ENCODE results near the gene ZCCHC14. TPM values are rescaled to one million over a fixed set of nuclear protein-coding genes. Genes with fewer than 3 reads are reported as not detected.

The ZCCHC14 gene
- total and polyA plus RNA-seq, 4 donors, result 6.6 to 42.5 (median 27.8) TPM

- Histone ChIP-seq H3K27me3 (ENCODE audit: control insufficient read depth in 1 of 2, insufficient read depth in 2 of 2, low read length in 1 of 2) (no peaks in the 10 kb centered on the region), H3K9me3 (ENCODE audit: control insufficient read depth, low read length) (no peaks in the 10 kb centered on the region), H3K4me1 (ENCODE audit: control insufficient read depth in 1 of 2, insufficient read depth in 2 of 2, low read length in 2 of 2) (no peaks in the 10 kb centered on the region), H3K4me3 (ENCODE audit: low read length in 2 of 2) (no peak overlapping the region), H3K27ac (ENCODE audit: low read depth in 1 of 2, low read length in 2 of 2) (no peak overlapping the region), H3K36me3 (ENCODE audit: control insufficient read depth in 1 of 2, insufficient read depth in 2 of 2, low read length in 1 of 2) (peaks cover 0 to 2% of the 10 kb centered on the region in 2 donors)
- intact Hi-C loops (cut with DNase I), result no loop called here
- DNase-seq (no peak), ATAC-seq (ENCODE audit: low FRiP score) (no peak)
- WGBS, 2 donors, result 93 to 94% methylated on average over 25 of the region's 25 CpGs
Measured at GRCh38 chr16:87421003-87421912, 71.6 kb downstream of the ZCCHC14 start.

DNA sequence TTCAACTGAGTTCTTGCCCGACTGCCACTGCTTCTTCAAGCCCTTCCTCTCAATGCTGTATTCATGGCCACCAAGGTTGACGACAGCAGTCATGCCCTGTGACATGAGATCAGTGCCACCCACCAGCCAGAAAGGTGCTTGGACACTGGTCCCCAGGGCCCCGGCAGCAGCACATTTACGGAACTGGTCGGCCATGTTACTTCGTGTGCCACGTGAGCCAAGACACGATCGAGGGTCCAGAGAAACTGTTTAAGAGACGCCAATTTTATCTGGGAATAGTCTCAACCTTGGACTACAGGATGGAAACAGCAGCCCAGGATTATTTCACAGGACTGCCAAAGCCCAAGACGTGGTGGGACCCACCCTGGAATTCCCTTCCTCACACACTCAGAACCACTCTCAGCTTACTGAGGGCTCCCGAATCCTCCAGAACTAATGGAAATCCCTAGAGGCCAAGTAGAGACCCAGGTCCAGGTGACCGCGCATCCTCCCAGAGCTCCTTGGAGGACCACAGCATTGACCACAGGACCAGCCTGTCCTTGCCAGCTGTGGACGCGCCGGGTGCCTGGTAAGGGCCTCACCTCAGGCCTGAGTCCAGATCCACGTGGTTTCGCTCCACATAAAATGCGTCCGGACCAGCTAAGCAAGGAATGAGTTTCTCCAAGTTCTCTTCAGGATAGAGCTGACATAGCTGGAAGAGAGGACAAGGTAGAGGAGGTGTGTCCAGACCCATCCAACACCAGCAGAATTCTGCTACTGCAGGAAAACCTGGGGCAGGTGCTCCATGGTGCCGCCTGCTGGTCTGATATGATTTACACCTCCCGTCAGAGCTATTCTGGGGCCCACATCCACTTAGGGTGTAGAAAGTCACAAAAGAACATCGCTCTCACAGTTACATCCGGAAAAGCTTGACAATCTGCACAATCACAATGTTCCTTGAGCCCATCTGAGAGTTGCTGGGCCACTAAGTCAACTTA, 72.5 kb downstream of the ZCCHC14 start:
- intact Hi-C loops (cut with DNase I), result no loop called here
- H3K27ac ChIP-seq (ENCODE audit: low read depth in 1 of 2, low read length in 2 of 2), result no peak overlapping the region
- H3K36me3 ChIP-seq (ENCODE audit: control insufficient read depth in 1 of 2, insufficient read depth in 2 of 2, low read length in 1 of 2), result peaks cover 0 to 2% of the 10 kb centered on the region in 2 donors

GRCh38 chr16:87418644-87419043, 74.2 kb downstream of the ZCCHC14 start:
- peaks cover 0 to 4% of the 10 kb centered on the region in 2 donors for H3K36me3 ChIP-seq (ENCODE audit: control insufficient read depth in 1 of 2, insufficient read depth in 2 of 2, low read length in 1 of 2)
- WGBS, 2 donors, result 73 to 81% methylated on average over 6 of the region's 6 CpGs
- DNase-seq (no peak), ATAC-seq (ENCODE audit: low FRiP score) (no peak)
- intact Hi-C loops (cut with DNase I), result loop anchor here (5.0 kb wide), 1 partner anchor 219 kb away; no protein-coding TSS in a partner anchor
- H3K27me3 ChIP-seq (ENCODE audit: control insufficient read depth in 1 of 2, insufficient read depth in 2 of 2, low read length in 1 of 2), result no peaks in the 10 kb centered on the region
- H3K9me3 ChIP-seq (ENCODE audit: control insufficient read depth, low read length), result no peaks in the 10 kb centered on the region
- H3K27ac ChIP-seq (ENCODE audit: low read depth in 1 of 2, low read length in 2 of 2), result no peak overlapping the region
- H3K4me3 ChIP-seq (ENCODE audit: low read length in 2 of 2), result no peak overlapping the region
- H3K4me1 ChIP-seq (ENCODE audit: control insufficient read depth in 1 of 2, insufficient read depth in 2 of 2, low read length in 2 of 2), result no peaks in the 10 kb centered on the region

More for the DNA sequence above, 72.5 kb downstream of the ZCCHC14 start:
- no peak overlapping the region for H3K4me3 ChIP-seq (ENCODE audit: low read length in 2 of 2)
- no peak for ATAC-seq (ENCODE audit: low FRiP score)
- H3K9me3 ChIP-seq (ENCODE audit: control insufficient read depth, low read length), result no peaks in the 10 kb centered on the region
- 88 to 89% methylated on average over 25 of the region's 25 CpGs for WGBS, 2 donors
- H3K4me1 ChIP-seq (ENCODE audit: control insufficient read depth in 1 of 2, insufficient read depth in 2 of 2, low read length in 2 of 2), result no peaks in the 10 kb centered on the region
- no peaks in the 10 kb centered on the region for H3K27me3 ChIP-seq (ENCODE audit: control insufficient read depth in 1 of 2, insufficient read depth in 2 of 2, low read length in 1 of 2)
- DNase-seq, result no peak

DNA sequence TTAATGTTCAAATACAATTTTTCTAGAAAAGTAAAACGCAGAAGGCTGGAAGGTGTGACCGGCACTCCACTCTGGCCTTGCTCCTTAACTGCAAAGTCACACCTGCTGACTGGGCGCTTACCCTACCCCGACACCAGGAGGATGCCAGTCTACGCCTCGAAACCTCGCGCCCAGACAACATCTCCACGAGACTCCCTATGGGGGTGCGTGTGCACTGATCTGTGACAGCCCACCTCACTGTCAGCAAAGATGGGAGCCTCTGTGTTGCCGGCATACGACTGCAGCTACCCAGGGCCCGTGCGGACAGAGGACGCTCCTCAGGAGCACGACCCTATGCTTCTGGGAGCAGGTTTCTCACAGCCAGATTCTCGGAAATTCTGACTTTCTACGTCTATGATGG, 74.6 kb downstream of the ZCCHC14 start:
- intact Hi-C loops (cut with DNase I), result loop anchor here (5.0 kb wide), 1 partner anchor 219 kb away; no protein-coding TSS in a partner anchor
- 91 to 93% methylated on average over 18 of the region's 18 CpGs for WGBS, 2 donors
- no peaks in the 10 kb centered on the region for H3K27me3 ChIP-seq (ENCODE audit: control insufficient read depth in 1 of 2, insufficient read depth in 2 of 2, low read length in 1 of 2)
- no peak overlapping the region for H3K27ac ChIP-seq (ENCODE audit: low read depth in 1 of 2, low read length in 2 of 2)
- no peak for DNase-seq
- no peaks in the 10 kb centered on the region for H3K9me3 ChIP-seq (ENCODE audit: control insufficient read depth, low read length)
- H3K4me3 ChIP-seq (ENCODE audit: low read length in 2 of 2), result no peak overlapping the region
- H3K36me3 ChIP-seq (ENCODE audit: control insufficient read depth in 1 of 2, insufficient read depth in 2 of 2, low read length in 1 of 2), result peaks cover 0 to 4% of the 10 kb centered on the region in 2 donors
- H3K4me1 ChIP-seq (ENCODE audit: control insufficient read depth in 1 of 2, insufficient read depth in 2 of 2, low read length in 2 of 2), result no peaks in the 10 kb centered on the region
- ATAC-seq (ENCODE audit: low FRiP score), result no peak

DNA sequence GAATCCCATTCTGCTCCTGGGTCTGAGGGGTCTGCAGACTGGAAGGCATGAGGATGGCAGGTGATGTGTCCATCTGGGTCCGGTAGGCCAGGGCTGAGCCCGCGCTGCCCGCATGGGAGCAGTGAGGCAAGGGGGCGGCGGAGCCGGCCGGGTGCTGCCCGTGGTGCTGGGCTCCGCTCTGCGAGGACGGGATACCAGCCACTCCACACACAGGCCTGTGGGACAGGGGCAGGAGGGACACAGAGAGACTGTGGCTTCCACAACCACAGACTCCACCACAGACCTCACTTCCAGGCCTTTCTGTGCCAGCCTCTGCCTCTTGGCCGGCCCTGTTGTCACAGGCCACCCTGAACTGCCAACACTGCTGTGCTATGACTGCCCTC, 75.3 kb downstream of the ZCCHC14 start:
- intact Hi-C loops (cut with DNase I), result loop anchor here (2.0 to 5.0 kb wide), 2 partner anchors 125 to 220 kb away; no protein-coding TSS in a partner anchor
- Histone ChIP-seq H3K27me3 (ENCODE audit: control insufficient read depth in 1 of 2, insufficient read depth in 2 of 2, low read length in 1 of 2) (no peaks in the 10 kb centered on the region), H3K9me3 (ENCODE audit: control insufficient read depth, low read length) (no peaks in the 10 kb centered on the region), H3K4me1 (ENCODE audit: control insufficient read depth in 1 of 2, insufficient read depth in 2 of 2, low read length in 2 of 2) (no peaks in the 10 kb centered on the region), H3K36me3 (ENCODE audit: control insufficient read depth in 1 of 2, insufficient read depth in 2 of 2, low read length in 1 of 2) (peaks cover 0 to 2% of the 10 kb centered on the region in 2 donors), H3K27ac (ENCODE audit: low read depth in 1 of 2, low read length in 2 of 2) (no peak overlapping the region), H3K4me3 (ENCODE audit: low read length in 2 of 2) (no peak overlapping the region)
- ATAC-seq (ENCODE audit: low FRiP score) (peak; percentile 51), DNase-seq (no peak)
- 83 to 85% methylated on average over 13 of the region's 13 CpGs for WGBS, 2 donors

DNA sequence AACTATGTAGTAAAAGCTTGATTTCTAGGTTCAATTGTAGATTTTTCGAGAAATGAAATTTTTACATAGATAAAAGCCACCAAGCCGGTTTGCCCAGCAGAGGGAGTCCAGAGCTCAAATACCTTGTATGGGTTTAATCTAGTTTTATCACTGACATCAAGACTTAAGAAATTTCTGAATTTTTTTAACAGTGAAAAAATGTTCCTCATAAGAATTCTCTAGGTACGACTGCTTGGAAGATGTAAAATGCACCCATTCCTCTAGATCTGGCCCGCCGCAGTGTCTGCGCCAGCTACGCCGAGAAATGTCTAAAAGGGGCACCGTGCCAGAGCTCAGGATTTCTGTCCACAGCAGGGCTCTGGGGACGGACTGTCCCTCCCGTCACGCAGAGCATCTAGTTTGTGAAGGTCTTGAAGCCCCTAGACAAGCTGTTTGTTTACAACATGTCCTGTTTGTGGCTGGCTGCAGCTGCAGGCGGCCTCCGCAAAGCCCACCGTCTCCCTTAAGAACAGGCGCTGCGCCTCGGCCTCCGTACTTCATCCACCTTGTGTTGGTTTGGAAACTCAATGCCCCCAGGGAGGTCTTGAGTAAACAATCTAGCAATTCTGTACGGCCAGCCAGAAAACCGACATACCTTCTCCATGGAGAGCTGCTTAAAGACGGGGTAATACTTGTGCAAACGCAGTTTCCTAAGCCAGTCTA, 75.8 kb downstream of the ZCCHC14 start:
- ATAC-seq (ENCODE audit: low FRiP score), result no peak

GRCh38 chr16:87415441-87415840, 77.4 kb downstream of the ZCCHC14 start:
- intact Hi-C loops (cut with DNase I), result loop anchor here (5.0 kb wide), 1 partner anchor 222 kb away; no protein-coding TSS in a partner anchor
- ATAC-seq (ENCODE audit: low FRiP score) (no peak), DNase-seq (no peak)
- Histone ChIP-seq H3K27me3 (ENCODE audit: control insufficient read depth in 1 of 2, insufficient read depth in 2 of 2, low read length in 1 of 2) (no peaks in the 10 kb centered on the region), H3K4me1 (ENCODE audit: control insufficient read depth in 1 of 2, insufficient read depth in 2 of 2, low read length in 2 of 2) (no peaks in the 10 kb centered on the region), H3K4me3 (ENCODE audit: low read length in 2 of 2) (no peak overlapping the region), H3K27ac (ENCODE audit: low read depth in 1 of 2, low read length in 2 of 2) (no peak overlapping the region), H3K9me3 (ENCODE audit: control insufficient read depth, low read length) (no peaks in the 10 kb centered on the region), H3K36me3 (ENCODE audit: control insufficient read depth in 1 of 2, insufficient read depth in 2 of 2, low read length in 1 of 2) (peaks cover 0 to 9% of the 10 kb centered on the region in 2 donors)
- WGBS, 2 donors, result 89 to 91% methylated on average over 9 of the region's 9 CpGs

More for the DNA sequence above, 75.8 kb downstream of the ZCCHC14 start:
- H3K27ac ChIP-seq (ENCODE audit: low read depth in 1 of 2, low read length in 2 of 2), result no peak overlapping the region
- no peaks in the 10 kb centered on the region for H3K27me3 ChIP-seq (ENCODE audit: control insufficient read depth in 1 of 2, insufficient read depth in 2 of 2, low read length in 1 of 2)
- intact Hi-C loops (cut with DNase I), result loop anchor here (2.0 to 5.0 kb wide), 2 partner anchors 126 to 220 kb away; no protein-coding TSS in a partner anchor
- no peaks in the 10 kb centered on the region for H3K9me3 ChIP-seq (ENCODE audit: control insufficient read depth, low read length)
- no peaks in the 10 kb centered on the region for H3K4me1 ChIP-seq (ENCODE audit: control insufficient read depth in 1 of 2, insufficient read depth in 2 of 2, low read length in 2 of 2)
- peak in 1 of 2 donors; percentile 58 for DNase-seq
- H3K4me3 ChIP-seq (ENCODE audit: low read length in 2 of 2), result no peak overlapping the region
- peaks cover 0 to 4% of the 10 kb centered on the region in 2 donors for H3K36me3 ChIP-seq (ENCODE audit: control insufficient read depth in 1 of 2, insufficient read depth in 2 of 2, low read length in 1 of 2)
- WGBS, 2 donors, result 71 to 73% methylated on average over 23 of the region's 23 CpGs

GRCh38 chr16:87414251-87414680, 78.6 kb downstream of the ZCCHC14 start:
- no peaks in the 10 kb centered on the region for H3K27me3 ChIP-seq (ENCODE audit: control insufficient read depth in 1 of 2, insufficient read depth in 2 of 2, low read length in 1 of 2)
- no peak overlapping the region for H3K4me3 ChIP-seq (ENCODE audit: low read length in 2 of 2)
- ATAC-seq (ENCODE audit: low FRiP score) (no peak), DNase-seq (no peak)
- 87 to 88% methylated on average over 24 of the region's 24 CpGs for WGBS, 2 donors
- no peak overlapping the region for H3K27ac ChIP-seq (ENCODE audit: low read depth in 1 of 2, low read length in 2 of 2)
- intact Hi-C loops (cut with DNase I), result no loop called here
- no peaks in the 10 kb centered on the region for H3K9me3 ChIP-seq (ENCODE audit: control insufficient read depth, low read length)
- peaks cover 0 to 10% of the 10 kb centered on the region in 2 donors for H3K36me3 ChIP-seq (ENCODE audit: control insufficient read depth in 1 of 2, insufficient read depth in 2 of 2, low read length in 1 of 2)
- H3K4me1 ChIP-seq (ENCODE audit: control insufficient read depth in 1 of 2, insufficient read depth in 2 of 2, low read length in 2 of 2), result no peaks in the 10 kb centered on the region

Measured in aorta (tissue), 5 donors.